Esophagus muscularis mucosa (tissue), 3 donors: ENCODE data around the gene SALL3.

ENCODE experiments used
- CTCF ChIP-seq, 3 experiments: fragments of 200-600 bp in 2 of 3; fragments of 450-650 bp in 1 of 3; sonication (generic) in 2 of 3; IDR thresholded peaks; one replicate each; pipeline ENCODE4 v1.5.1; 2017 to 2019; ENCODE audit warnings: antibody characterized with exemption in 3 of 3, mild to moderate bottlenecking in 2 of 3, moderate library complexity in 1 of 3
- POLR2A ChIP-seq: fragments of 450-650 bp; IDR thresholded peaks from one replicate; pipeline ENCODE4 v1.6.1; 2017; ENCODE audit warnings: antibody characterized with exemption, moderate library complexity, mild to moderate bottlenecking, low read depth
- POLR2AphosphoS5 ChIP-seq, 2 donors: sonication (generic); formaldehyde crosslinking; IDR thresholded peaks; one replicate each; pipeline ENCODE4 v1.6.1; 2017; ENCODE audit warnings: antibody characterized with exemption in 2 of 2

GRCh38 chr18:78977637-78978348 lies 1.8 kb upstream of the SALL3 start:
- TF ChIP-seq POLR2A (no peak), CTCF (IDR thresholded peaks at IDR 0.05) (no peak), POLR2AphosphoS5 (IDR thresholded peaks at IDR 0.05) (no peak)
